ENCODE results near the gene ZNF205.
"Not testable (repeated sequence)": the region's sequence is repeated elsewhere in the genome, so short reads cannot be mapped to it uniquely, and the experiment has no call there.

The ZNF205 gene

GRCh38 chr16:3131755-3132377 lies 19.5 kb downstream of the ZNF205 start:
- DNase-seq (ENCODE audit: low read depth, low spot score): no peak

DNA sequence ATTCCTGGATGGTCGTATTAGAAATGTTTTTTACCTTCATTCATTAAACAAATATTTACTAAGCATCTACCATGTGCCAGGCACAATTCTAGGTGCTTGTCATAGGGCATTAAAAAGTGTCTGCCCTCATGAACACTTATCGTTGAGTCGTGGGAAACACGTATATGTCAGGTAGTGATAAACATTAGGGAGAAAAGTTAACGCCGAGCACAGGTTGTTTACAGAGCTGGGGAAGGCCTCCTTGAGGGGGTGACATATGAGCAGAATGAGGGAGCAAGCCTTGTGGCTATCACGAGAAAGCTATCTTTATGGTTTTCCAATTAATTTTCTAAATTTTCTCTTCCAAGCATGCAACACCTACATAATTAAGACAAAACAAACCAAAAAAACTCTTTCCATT lies 21.5 kb downstream of the ZNF205 start:
- DNase-seq (ENCODE audit: low read depth, low spot score): no peak

DNA sequence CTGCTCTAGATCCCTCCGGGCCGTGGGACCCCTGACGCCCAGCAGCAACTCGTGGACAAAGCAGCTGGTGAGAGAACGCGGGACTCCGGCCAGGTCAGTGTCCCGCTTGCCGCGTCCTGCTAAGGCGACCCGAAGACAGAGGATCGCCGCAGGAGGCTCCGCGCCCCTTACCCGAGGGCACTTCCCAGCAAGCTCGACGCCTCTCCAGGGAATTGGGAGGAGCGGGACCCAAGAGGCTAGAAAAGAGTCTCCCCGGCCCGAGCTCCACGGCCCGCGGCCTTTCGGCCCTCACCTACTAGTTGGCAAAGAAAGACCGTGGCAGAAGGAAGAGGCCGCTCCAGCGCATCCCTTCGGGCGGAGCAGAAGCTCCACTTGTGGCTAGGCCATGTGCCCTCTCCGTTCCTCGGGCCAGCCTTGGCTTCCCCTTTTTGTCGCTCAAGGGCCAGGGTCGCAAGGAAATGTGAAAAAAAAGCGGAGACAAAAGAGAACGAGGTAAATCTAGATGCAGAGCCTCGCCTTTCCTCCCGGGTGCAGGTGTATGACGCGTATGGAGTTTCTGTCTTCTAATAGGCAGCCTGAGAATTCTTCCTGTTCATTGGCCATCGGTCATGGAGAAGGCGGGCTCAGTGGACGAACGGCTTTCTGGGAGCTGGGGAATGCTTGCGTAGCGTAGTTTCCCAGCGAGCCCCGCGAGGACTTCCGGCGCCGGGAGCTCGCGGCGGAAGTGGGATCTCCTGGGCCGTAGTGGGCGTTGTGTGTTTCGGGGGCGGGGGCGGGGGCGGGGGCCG lies 22.1 kb downstream of the ZNF205 start, which contains the start of gene ZNF213:
Gene ZNF213, plus strand, starts transcription at position 692 of the 788 bp plus-strand sequence. CDS start 2,252 bp downstream, outside the sequence.
- DNase-seq (ENCODE audit: low read depth, low spot score): peak; percentile 97

DNA sequence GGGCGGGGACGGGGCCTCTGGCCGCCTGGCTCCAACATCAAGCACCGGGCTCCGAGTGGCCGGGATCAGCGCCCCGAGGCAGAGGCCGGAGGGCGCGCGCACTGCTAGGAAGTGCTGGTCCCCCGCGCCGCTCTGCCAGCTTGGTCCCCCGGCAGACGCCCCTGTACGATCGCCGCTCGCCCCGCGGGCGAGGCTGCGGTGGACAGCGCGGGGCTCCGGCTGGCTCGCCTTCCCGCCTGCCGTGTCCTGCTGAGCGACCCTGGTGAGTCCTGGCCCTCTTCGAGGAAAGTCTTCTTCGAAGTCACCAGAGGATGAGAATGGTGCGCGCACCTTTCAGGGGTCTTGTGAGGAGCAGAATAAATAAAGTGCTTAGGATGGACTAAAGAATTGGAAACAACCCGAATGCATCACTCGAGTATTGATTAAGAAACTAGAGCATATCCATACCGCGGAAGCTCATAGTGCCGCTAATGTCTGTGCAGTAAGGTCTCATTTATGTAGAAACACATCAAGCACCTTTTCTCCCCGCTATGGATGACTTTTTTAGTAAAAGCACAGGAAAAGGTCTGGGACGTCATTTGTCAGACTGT lies 22.8 kb downstream of the ZNF205 start:
- no peak for DNase-seq (ENCODE audit: low read depth, low spot score)

DNA sequence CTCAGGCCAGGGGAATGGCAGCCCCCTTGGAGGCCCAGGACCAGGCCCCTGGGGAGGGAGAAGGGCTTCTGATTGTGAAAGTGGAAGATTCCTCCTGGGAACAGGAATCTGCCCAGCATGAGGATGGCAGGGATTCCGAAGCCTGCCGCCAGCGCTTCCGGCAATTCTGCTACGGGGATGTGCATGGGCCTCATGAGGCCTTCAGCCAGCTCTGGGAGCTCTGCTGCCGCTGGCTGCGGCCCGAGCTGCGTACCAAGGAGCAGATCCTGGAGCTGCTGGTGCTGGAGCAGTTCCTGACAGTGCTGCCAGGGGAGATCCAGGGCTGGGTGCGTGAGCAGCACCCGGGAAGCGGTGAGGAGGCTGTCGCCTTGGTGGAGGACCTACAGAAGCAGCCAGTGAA lies 24.9 kb downstream of the ZNF205 start:
- DNase-seq (ENCODE audit: low read depth, low spot score): no peak

GRCh38 chr16:3138342-3138741 lies 26.0 kb downstream of the ZNF205 start:
- DNase-seq (ENCODE audit: low read depth, low spot score): no peak

GRCh38 chr16:3138823-3139426 lies 26.5 kb downstream of the ZNF205 start:
- no peak for DNase-seq (ENCODE audit: low read depth, low spot score)

- DNase-seq (ENCODE audit: low read depth, low spot score): not testable (repeated sequence)
These were observed 27.2 kb downstream of the ZNF205 start for GRCh38 chr16:3139561-3139960.

DNA sequence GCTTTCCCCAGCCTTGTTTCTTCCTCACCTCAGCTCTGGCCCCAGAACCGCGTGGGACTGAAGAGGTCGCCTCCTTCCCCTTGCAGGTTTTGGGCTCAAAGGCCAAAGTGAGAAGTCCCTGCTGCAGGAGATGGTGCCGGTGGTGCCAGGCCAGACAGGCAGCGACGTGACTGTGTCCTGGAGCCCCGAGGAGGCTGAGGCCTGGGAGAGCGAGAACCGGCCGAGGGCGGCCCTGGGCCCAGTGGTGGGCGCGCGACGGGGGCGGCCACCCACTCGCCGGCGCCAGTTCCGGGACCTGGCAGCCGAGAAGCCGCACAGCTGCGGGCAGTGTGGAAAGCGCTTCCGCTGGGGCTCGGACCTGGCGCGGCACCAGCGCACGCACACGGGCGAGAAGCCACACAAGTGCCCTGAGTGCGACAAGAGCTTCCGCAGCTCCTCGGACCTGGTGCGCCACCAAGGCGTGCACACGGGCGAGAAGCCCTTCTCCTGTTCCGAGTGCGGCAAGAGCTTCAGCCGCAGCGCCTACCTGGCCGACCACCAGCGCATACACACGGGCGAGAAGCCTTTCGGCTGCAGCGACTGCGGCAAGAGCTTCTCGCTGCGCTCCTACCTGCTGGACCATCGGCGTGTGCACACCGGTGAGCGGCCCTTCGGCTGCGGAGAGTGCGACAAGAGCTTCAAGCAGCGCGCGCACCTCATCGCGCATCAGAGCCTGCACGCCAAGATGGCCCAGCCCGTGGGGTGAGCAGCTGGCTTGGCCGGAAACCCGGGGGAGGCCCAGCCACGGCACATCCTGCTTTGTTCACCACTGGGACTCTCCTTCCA lies 28.4 kb downstream of the ZNF205 start:
- no peak for DNase-seq (ENCODE audit: low read depth, low spot score)

DNA sequence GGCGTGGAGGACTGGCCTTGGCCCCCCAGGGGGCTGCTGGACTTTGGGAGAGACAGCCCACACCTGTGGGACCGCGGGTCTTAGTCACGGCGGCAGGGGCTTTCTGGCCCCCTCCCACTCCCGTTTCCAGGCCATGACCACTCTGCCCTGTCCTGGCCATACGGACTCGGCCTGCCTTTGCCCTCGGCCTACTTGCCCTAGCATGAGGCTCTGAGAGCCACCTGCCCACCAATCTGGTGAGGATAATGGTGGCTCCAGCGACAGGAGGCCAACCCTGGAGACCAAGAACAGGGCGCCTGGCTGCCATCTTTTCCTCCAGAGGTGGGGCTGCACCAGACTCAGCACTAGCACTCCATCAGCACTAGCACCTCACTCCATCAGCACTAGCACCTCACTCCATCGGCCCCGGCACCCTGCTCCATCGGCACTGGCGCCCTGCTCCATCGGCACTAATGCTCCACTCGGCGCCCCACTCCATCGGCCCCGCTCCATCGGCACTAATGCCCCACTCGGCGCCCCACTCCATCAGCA lies 29.5 kb downstream of the ZNF205 start:
- DNase-seq (ENCODE audit: low read depth, low spot score): no peak

DNA sequence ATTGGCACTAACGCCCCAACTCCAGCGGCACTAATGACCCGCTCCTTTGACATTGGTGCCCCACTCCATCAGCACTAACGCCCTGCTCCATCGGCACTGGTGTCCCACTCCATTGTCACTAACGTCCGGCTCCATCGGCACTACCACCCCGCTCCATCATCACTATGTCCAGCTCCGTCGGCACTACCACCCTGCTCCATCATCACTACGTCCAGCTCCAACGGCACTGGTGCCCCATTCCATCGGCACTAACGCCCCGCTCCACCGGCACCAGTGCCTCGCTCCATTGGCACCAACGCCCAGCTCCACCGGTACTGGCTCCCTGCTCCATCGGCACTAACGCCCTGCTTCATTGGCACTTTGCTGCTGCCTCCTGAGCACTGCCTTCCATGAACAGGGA lies 29.9 kb downstream of the ZNF205 start:
- no peak for DNase-seq (ENCODE audit: low read depth, low spot score)

- DNase-seq (ENCODE audit: low read depth, low spot score): no peak
These were observed 30.4 kb downstream of the ZNF205 start for GRCh38 chr16:3142770-3143169.

- DNase-seq (ENCODE audit: low read depth, low spot score): no peak
These were observed 30.8 kb downstream of the ZNF205 start for GRCh38 chr16:3143189-3143588.

GRCh38 chr16:3143598-3144320 lies 31.4 kb downstream of the ZNF205 start:
- no peak for DNase-seq (ENCODE audit: low read depth, low spot score)

DNA sequence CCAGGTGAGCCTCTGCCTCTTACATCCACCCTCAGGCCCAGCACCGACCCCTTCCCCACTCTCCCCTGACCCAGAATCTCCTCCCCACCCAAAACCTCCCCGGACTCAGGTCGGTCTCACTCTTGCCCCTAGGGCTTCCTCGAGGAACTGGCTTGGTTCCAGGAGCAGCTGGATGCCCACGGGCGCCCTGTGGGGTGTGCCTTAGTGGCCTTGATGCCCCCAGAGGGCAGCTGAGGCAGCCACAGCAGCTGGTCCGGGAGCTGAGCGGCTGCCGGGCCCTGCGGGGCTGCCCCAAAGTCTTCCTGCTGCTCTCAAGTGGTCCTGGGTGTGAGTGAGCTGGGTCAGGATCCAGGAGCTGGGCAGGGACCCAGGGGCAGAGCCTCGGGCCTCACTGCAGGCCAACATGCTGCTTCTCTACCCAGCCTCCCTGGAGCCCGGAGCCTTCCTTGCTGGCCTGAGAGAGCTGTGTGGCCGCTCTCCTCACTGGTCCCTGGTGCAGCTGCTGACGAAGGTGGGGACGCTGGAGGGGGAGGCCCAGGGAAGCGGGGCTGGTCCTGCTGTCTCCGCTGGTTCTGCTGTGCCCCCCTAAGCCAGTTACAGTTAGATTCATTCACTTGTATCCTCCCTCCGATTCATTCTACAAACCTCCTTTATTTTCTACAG lies 32.1 kb downstream of the ZNF205 start:
- no peak for DNase-seq (ENCODE audit: low read depth, low spot score)

GRCh38 chr16:3145151-3145550 lies 32.8 kb downstream of the ZNF205 start:
- no peak for DNase-seq (ENCODE audit: low read depth, low spot score)

DNA sequence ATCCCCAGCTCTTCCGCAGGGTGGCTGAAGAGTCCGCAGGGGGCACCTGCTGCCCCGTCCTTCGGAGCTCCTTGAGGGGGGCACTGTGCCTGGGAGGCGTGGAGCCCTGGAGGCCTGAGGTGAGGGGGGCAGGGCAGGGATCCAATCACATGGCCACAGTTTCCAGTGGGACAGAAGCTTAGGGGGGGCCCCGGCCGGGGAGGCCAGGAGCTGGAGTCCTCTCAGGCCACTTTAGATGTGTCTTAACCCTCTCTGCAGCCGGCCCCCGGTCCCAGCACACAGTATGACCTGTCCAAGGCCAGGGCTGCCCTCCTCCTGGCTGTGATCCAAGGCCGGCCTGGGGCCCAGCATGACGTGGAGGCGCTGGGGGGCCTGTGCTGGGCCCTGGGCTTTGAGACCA lies 33.3 kb downstream of the ZNF205 start:
- DNase-seq (ENCODE audit: low read depth, low spot score): no peak

DNA sequence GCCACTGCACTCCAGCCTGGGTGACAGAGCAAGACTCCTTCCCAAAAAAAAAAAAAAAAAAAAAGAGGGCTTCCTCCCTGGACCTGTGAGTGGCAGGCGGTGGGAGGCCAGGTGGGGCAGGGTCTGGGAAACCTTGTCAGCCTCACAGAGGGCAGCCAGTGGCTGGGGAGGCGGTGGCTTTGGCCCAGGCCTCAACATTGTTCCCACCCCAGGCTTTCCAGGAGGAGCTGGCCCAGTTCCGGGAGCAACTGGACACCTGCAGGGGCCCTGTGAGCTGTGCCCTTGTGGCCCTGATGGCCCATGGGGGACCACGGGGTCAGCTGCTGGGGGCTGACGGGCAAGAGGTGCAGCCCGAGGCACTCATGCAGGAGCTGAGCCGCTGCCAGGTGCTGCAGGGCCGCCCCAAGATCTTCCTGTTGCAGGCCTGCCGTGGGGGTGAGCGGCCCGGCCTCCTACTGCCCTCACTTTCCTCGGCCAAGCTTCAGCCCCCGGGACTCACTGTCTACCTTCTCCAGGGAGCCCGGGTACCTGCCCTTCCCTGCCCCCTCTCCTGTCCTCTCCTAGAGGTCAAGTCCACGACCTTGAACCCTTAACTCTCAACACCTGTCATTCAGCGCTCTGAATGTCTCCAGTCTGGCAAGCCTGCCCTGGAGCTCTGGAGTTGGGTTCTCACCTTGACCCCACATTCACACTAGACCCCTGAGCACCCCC lies 34.8 kb downstream of the ZNF205 start:
- no peak for DNase-seq (ENCODE audit: low read depth, low spot score)

- no peak for DNase-seq (ENCODE audit: low read depth, low spot score)
These were observed 35.3 kb downstream of the ZNF205 start for GRCh38 chr16:3147757-3148104.
